ENCODE data around the gene GSTM3.

DNA sequence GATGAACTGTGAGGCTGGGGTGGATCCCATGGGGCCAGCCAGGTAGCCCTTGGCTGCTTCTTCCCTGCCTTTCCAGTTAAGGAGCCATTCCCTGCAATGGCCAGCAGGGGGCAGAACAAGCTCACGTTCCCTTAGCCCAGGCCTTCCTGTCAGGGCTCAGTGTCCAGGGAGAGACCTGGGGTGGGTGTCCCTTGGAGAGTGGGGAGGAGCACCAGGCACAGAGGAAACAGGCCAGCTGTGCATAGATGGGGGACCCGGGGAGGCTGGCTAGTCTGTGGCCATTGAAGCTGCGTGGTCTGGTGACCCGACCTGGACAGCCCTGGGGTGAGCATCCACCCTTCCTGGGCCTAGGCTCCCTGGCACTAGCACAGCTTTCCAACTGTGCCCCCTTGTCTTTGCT lies 36.1 kb upstream of the GSTM3 start:
- no peak for TF ChIP-seq EZH2phosphoT487 (IDR thresholded peaks at IDR 0.05; ENCODE audit: low read length)
- TF ChIP-seq, protein P1, sequence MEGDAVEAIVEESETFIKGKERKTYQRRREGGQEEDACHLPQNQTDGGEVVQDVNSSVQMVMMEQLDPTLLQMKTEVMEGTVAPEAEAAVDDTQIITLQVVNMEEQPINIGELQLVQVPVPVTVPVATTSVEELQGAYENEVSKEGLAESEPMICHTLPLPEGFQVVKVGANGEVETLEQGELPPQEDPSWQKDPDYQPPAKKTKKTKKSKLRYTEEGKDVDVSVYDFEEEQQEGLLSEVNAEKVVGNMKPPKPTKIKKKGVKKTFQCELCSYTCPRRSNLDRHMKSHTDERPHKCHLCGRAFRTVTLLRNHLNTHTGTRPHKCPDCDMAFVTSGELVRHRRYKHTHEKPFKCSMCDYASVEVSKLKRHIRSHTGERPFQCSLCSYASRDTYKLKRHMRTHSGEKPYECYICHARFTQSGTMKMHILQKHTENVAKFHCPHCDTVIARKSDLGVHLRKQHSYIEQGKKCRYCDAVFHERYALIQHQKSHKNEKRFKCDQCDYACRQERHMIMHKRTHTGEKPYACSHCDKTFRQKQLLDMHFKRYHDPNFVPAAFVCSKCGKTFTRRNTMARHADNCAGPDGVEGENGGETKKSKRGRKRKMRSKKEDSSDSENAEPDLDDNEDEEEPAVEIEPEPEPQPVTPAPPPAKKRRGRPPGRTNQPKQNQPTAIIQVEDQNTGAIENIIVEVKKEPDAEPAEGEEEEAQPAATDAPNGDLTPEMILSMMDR (IDR thresholded peaks at IDR 0.05; ENCODE audit: low read length): peak; percentile 74
- no peak for TF ChIP-seq EZH2 (optimal IDR thresholded peaks at IDR 0.05; ENCODE audit: low read depth, low read length)

Data from MM.1S (cell line).